HG03095 (cell line): ENCODE data around the gene FMOD.
"Not testable (repeated sequence)": the region's sequence is repeated elsewhere in the genome, so short reads cannot be mapped to it uniquely, and the experiment has no call there.

ENCODE experiments used
- ATAC-seq: cut with Tn5 transposase; IDR thresholded peaks from one replicate; pipeline ENCODE4 v1.9.1; 2021; ENCODE audit warnings: moderate library complexity; ENCODE audit not compliant: unreplicated experiment

Gene FMOD

GRCh38 chr1:203326830-203327683, 23.9 kb downstream of the FMOD start:
- peak; percentile 64 for ATAC-seq

DNA sequence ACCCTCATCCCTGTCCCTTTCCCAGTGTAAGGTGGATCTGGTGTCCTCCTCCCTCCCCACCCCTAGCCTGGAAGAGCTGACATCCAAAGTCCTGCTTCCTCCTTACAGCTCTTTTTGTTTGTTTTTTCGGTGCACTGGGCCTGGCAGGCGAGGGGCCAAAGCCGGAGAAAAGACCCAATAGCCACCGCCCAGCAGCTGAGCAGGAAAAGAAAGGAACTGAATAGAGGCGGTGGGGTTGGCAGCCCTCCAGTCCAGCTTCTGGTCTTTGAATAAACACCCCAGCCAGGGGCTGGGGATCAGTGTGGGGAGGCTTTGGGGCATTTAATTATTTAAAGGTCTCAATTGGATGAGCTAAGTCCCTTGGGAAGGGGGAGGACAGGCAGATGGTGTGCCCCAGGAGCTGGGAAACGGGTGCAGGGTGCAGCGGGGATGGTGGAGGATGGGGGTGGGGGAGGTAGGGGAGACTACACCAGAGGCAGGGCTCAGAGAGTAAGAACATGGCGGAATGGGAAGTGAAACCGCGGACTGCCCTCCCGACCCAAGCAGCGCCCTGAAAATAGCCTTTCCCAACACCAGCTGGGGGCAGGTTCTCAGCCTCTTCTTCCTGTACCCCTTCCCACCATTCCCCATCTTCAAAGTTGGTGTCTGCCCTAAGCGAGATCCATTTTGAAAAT, 25.4 kb downstream of the FMOD start:
- no peak for ATAC-seq

GRCh38 chr1:203325026-203325417, 25.9 kb downstream of the FMOD start:
- peak; percentile 34 for ATAC-seq

DNA sequence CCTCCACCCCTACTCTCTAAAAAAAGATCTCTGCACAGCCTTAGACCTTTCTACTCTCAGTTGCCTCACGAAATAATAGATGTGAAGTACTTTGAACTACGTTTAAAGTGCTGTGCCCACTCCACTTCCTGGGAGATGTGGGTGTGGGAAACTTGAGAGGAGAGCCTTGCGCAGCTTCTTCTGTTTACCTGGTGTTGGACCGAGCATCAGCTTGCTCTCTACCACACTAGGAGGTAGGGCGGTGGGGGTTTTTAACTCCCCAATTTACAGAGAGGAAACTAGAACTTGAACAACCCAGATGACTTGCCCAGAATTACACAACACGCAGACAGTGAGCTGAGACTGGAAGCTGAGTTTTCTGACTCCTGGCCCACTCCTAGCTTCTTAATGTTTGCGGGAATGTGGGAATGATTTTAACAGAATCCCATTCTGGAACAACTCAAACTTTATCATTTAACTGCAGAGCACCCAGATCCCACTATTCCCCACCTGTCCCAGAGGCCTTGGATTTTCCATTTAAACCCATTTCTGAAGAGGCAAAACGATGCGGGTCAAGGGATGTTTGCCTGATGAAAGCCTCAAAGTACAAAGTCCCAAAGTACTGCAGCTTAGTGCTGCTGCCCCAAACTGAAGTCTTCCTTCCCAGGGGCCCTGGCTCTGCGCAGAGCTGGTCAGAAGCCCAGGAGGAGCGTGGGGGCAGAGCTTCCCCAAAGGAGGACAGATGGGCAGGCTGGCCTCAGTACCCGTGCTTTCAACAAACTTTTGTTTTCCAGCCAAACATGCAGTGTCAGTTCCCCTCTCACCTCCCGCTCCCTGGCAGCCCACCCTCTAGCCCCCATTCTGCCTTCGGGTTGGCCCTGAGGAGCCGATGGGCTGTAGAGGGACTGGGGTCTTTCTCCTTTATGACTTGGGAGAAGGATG, 26.6 kb downstream of the FMOD start:
- ATAC-seq: no peak

DNA sequence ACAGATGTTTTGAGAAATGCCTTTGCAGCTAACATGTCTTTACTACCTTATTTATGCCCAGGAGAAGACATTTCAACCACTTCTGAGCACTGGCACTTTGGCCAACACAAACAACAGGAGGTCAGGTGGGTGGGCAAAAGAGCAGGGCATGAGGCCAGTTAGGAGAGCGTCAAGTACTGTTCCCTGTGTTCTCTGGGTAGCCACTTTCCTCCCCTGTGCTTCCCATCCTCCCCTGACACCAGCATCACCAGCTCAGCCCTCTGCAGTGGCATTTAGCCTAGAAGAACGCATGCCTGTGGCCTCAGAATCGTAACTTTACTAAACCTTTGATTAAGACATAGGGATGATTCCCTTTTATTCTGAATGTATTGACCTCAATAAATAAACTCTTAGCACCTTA, 27.3 kb downstream of the FMOD start:
- no peak for ATAC-seq

- no peak for ATAC-seq
These were observed 28.3 kb downstream of the FMOD start for GRCh38 chr1:203322500-203323179.

DNA sequence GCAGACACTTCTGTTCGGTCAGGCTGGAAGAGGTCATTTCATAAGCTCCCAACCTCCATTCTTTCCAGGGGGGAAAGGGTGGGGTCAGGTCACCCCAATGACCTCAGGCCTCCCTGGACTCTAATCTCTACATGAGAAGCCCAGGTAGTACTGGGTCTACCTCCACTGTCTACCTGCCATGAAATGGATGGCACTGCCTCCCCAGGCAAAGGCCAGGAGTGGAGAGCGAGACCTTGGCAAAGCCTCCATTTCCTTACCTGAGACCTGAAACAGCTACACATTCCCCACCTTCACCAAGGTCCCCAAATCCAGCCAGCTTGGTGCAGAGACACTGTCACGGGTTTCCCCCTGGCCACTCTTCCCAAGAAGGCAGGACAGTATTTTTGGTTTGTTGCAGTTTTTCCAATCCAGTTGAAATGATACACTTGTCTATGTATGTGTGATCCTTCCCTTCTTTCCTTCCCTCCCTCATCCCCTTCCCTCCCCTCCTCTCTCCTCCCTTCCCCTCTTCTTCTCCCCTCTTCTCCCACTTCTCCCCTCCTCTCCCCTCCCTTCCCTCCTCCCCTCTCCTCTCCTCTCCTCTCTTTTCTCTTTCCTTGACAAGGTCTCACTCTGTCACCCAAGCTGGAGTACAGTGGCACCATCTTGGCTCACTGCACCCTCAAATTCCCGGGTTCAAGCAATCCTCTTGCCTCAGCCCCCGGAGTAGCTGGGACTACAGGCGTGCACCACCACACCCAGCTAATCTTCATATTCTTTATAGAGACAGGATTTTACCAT, 29.5 kb downstream of the FMOD start:
- ATAC-seq: no peak

- ATAC-seq: peak; percentile 63
These were observed 30.2 kb downstream of the FMOD start for GRCh38 chr1:203320591-203321272.

- no peak for ATAC-seq
These were observed 32.7 kb downstream of the FMOD start for GRCh38 chr1:203318229-203318517.

DNA sequence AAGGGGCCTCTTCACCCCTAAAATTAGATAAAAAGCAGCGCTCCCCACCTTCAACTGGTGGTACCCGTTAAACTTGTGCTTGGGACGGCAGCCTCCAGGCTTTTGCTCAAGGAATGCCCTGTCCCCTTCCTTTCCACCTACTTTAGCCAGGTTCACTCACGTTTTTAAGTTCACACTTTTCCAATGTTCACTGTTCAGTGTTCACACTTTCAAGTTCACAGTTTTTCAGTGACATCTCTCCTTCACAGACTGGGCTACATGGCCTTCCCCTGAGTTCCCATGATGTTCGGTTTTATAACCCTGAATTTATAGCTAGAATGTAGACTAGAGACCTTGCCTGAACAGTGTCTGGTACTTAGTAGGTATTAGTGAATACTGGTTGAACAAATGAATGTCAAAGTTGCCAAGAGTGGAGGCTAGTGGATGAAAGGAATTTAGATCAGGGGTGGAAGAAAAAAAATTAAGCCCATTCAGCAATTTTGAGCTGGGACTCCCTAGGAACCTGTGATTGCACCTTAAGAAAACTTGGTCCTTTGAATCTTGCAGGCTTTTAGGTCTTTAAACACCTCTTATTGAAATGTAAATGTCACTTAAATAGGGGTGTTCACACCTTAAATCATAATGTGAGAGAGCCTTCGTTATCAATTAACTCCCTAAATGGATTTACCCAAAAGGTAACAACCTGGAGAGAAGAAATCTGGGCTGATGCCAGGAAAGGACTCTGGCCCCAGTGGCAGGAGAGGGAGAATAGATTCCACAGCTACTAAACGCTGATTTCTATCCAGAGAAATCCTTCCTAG, 33.3 kb downstream of the FMOD start:
- ATAC-seq: no peak

DNA sequence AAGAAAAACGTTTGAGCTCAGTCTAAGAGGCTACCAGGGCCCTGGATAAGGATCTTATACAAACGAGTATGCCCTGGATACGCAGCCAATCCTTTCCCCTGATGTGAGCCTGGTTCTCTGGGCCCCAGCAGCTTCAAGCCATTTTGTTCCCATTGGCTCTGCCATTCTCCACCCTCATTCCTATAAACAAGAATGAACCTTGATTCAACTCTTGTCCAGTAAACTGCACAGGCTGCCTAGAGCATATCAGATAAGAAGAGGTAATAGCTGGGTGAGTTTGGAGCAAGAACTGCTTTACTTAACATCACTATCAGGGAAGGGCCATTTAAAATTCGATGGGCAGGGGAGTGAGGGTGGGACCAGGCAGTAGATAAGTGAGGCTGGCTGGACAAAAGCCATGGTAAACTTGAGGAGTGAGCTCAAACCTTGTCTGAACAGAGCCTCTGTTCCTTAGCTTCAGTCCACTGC, 34.3 kb downstream of the FMOD start:
- no peak for ATAC-seq

DNA sequence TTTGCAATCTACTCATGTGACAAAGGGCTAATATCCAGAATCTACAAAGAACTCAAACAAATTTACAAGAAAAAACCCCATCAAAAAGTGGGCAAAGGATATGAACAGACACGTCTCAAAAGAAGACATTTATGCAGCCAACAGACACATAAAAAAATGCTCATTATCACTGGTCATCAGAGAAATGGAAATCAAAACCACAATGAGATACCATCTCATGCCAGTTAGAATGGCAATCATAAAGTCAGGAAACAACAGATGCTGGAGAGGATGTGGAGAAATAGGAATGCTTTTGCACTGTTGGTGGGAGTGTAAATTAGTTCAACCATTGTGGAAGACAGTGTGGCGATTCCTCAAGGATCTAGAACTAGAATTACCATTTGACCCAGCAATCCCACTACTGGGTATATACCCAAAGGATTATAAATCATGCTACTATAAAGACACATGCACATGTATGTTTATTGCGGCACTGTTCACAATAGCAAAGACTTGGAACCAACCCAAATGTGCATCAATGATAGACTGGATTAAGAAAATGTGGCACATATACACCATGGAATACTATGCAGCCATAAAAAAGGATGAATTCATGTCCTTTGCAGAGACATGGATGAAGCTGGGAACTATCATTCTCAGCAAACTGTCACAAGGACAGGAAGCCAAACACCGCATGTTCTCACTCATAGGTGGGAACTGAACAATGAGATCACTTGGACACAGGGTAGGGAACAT, 36.7 kb downstream of the FMOD start:
- ATAC-seq: not testable (repeated sequence)

GRCh38 chr1:203311368-203312301, 39.3 kb downstream of the FMOD start:
- ATAC-seq: no peak

DNA sequence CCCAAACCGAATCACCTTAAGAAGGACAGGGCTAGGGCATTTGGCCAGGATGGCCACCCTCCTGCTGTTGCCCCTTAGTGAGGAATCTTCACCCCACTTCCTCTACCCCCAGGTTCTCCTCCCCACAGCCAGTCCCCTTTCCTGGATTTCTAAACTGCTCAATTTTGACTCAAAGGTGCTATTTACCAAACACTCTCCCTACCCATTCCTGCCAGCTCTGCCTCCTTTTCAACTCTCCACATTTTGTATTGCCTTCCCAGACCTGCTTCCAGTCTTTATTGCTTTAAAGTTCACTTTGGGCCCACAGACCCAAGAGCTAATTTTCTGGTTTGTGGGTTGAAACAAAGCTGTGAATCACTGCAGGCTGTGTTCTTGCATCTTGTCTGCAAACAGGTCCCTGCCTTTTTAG, 42.0 kb downstream of the FMOD start:
- ATAC-seq: no peak

- ATAC-seq: no peak
These were observed 42.5 kb downstream of the FMOD start for GRCh38 chr1:203308328-203308922.

GRCh38 chr1:203307641-203308126, 43.2 kb downstream of the FMOD start:
- ATAC-seq: no peak
